Right lobe of liver (tissue), 4 donors: ENCODE measurements around the gene PNLIP.

ENCODE experiments used
- POLR2A ChIP-seq: fragments of 450-650 bp; IDR thresholded peaks from one replicate; pipeline ENCODE4 v1.6.1; 2017; ENCODE audit warnings: antibody characterized with exemption, mild to moderate bottlenecking
- TF ChIP-seq, protein P1 (sequence below), 4 donors: fragments of 200-600 bp in 3 of 4; fragments of 450-650 bp in 1 of 4; IDR thresholded peaks; one replicate each; pipeline versions ENCODE4 v1.5.1 to v1.8.0; 2016 to 2022; ENCODE audit warnings: antibody characterized with exemption in 4 of 4, mild to moderate bottlenecking in 2 of 4
- donor health status: DM: no; HTN: no; CAD: no.
- donor health status: DM: no; HTN: no; CAD: no.
- donor health status: DM: no; HTN: yes; CAD: no.

- TF ChIP-seq, protein P1, sequence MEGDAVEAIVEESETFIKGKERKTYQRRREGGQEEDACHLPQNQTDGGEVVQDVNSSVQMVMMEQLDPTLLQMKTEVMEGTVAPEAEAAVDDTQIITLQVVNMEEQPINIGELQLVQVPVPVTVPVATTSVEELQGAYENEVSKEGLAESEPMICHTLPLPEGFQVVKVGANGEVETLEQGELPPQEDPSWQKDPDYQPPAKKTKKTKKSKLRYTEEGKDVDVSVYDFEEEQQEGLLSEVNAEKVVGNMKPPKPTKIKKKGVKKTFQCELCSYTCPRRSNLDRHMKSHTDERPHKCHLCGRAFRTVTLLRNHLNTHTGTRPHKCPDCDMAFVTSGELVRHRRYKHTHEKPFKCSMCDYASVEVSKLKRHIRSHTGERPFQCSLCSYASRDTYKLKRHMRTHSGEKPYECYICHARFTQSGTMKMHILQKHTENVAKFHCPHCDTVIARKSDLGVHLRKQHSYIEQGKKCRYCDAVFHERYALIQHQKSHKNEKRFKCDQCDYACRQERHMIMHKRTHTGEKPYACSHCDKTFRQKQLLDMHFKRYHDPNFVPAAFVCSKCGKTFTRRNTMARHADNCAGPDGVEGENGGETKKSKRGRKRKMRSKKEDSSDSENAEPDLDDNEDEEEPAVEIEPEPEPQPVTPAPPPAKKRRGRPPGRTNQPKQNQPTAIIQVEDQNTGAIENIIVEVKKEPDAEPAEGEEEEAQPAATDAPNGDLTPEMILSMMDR (IDR thresholded peaks at IDR 0.05), result no peak
- TF ChIP-seq POLR2A, result no peak
These were observed 64.9 kb downstream of the PNLIP start for GRCh38 chr10:116610443-116611152.
